Activated T-helper 1 cell treated with anti-CD3 and anti-CD28 coated beads, Interleukin-2, amount 50 U/mL, for 16 hours (primary cell): ENCODE results near the gene NT5DC3.
"Not testable (repeated sequence)": the region's sequence is repeated elsewhere in the genome, so short reads cannot be mapped to it uniquely, and the experiment has no call there.

Experiments used
- DNase-seq, 2 donors: peaks; one replicate each; pipeline ENCODE4 v3.0.0-alpha.2; 2020; ENCODE audit warnings: low read depth in 1 of 2, low spot score in 1 of 2

Gene NT5DC3

DNA sequence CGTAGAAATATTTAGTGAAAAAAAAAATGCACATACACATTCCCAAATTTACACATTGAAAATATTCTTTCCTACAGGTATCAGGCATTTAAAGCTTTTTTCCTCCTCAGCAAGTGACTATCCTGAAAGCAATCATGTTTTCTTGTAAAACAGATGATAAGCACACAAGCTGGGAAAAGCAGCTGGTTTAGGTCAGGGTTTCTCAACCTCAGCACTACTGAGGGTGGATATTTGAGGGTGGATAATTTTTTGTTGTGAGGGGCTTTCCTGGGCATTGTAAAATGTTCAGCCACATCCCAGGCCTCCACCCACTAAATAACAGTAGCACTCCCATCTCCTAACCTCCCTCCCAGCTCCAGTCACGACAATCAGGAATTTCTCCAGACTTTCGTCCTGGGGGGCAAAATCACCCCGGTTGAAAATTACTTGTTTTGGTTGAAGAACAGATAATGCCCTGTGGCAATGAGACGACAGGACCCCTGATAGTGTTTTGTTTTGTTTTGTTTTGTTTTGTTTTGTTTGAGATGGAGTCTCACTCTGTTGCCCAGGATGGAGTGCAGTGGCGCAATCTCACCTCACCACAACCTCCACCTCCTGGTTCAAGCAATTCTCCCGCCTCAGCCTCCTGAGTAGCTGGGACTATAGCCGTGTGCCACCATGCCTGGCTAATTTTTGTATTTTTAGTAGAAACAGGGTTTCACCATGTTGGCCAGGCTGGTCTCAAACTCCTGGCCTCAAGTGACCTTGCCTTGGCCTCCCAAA lies 15.0 kb upstream of the NT5DC3 start:
- DNase-seq = no peak

- DNase-seq = no peak
These were observed 14.1 kb upstream of the NT5DC3 start for GRCh38 chr12:103855036-103855712.

DNA sequence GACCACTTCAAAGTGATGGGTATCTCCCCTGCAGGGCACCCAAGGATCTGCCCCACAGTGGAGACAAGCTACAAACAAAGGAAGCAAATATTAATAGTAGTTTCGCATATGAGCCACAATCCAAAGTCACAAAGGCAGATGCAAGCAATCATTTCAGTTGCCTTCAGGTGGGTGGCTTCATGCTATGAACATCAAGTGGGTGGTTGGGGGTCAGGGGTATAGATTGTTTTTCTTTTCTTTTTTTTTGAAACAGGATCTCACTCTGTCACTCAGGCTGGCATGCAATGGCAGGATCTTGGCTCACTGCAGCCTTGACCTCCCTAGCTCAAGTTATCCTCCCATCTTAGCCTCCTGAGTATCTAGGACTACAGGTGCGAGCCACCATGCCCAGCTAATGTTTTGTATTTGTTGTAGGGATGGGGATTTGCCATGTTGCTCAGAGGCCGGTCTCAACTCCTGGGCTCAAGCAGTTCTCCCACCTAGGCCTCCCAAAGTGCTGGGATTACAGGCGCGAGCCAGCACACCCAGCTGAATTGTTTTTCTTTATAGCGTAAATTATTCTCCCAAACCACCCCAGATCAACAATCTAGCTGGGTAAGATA lies 13.4 kb upstream of the NT5DC3 start:
- DNase-seq = no peak

DNA sequence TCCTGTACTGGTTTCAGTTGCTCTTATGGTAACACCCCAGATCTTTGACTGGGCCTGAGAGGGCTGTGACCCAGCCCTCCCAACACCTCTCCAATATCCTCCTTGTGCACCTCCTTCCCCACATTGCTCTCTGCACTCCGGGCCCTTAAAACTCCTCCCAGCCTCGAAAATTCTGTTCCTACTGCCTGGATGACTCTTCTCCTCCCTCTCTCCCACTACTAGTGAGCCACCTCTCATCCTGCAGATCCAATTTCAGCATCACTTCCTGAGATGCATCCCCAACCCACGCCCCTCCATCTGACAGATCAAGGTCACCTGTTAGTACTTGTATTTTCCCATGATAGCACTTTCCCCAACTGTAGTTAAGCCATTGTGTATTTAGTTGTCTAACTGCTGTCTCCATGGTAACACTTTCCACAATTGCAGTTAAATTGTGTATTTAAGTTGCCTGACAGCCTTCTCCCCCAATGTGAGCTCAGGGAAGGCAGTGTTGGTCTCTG lies 11.5 kb upstream of the NT5DC3 start:
- no peak for DNase-seq

GRCh38 chr12:103851127-103851526 lies 10.1 kb upstream of the NT5DC3 start:
- no peak for DNase-seq

- no peak for DNase-seq
These were observed 9.4 kb upstream of the NT5DC3 start for GRCh38 chr12:103850429-103850828.

DNA sequence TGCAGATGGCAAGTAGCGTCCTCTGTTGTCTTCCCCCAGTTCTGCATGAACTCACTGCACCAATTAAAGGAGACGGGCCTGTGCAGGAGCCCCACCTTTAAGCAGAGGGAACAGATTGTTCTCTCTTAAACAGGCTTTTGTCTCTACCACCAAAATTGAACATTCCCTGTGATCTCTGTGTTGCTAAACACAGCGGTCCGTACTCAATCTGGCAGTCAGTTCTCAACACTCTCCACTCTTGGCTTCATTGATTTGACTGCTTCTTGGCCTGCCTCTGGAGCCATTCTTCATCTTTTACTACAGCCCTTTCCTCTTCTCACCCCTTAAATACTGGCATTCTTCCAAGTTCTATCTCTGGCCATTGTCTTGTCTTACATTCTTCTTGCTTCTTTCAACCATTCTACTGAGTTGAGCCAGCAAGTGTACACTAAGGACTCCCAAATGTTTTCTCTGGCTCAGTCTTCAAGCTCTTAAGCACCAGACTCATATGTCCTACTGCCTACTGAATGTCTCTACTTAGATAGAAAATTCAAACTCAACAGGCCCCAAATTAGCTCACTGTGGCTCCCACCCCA lies 8.0 kb upstream of the NT5DC3 start:
- DNase-seq = no peak

DNA sequence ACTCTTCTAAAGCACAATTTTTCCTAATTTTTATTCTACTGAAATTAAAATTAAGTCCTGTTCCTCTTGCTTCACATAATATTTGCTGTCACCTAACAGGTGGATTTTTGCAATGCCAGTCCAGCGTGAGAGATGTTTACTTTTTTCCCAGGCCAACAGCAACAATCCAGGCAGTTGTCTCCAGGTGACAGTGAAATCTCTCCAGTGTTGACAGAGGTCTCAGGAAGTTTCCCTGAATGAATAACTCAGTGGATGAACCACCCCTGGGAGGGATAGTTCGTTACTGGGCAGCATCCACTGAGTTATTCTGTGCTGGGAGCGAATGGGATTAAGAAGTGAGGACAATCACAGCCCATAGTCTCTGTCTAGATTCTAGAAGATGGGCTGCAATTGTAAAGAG lies 7.1 kb upstream of the NT5DC3 start:
- DNase-seq = no peak

DNA sequence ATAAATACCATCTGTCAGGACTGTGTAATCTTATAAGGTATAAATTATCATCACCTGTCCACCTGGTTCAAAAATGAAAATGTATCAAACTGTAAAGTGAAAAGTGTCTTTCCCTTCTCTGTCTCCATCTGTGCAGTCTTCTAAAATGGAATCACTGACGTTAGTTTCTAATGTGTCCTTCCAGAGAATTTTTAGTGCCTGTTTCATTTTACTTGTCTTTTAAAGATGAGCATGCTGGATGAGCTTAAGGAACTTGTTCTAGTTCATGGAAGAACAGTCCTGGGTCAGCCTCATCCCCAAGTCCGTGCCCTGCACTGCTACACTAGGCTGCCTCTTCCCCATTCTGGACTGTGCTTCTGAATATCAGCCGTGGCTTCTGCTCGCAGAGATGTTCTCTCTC lies 5.4 kb upstream of the NT5DC3 start:
- DNase-seq = no peak

- DNase-seq = no peak
These were observed 3.3 kb upstream of the NT5DC3 start for GRCh38 chr12:103844305-103844704.

DNA sequence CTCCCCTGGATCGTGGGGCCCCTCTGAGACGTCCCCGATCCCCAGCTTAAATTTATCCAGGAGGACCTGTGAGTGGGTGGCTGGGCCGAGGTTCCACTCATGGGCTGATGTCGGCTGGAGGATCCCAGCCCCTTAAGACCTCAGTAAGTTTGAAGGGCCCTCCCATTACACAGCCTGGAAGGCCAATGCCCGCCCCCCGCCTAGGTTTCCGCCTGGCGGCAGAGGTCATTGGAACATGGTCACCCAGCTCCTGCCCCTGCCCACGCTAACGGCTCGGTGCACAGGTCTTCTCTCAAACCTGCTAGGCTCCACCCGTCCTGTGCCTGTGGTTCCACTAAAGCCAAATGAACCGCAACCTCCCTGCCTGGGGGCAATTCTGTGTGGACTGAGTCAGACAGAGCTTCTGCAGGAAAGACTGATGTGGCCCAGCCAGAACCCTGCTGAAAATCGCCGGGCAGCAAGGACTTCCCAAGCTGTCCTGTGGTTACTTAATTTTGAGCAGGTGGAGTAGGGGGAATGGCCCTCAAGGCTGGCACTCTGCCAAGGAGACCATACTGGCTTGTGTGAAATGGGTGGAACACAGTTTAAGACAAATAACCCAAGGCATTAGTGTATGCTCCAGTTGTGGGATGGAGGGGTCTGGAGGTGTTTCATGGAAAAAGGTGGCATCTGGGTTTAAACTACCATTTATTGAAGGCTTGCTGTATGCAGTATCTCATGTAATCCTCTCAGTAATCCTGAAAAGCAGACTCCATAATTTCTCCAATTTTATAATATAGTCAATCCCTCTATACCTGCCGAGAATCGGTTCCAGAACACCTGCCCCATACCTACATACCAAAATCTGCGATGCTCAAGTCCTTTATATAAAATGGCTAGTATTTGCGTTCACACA lies 903 bp upstream of the NT5DC3 start:
- DNase-seq = no peak

GRCh38 chr12:103840462-103840875 lies 565 bp downstream of the NT5DC3 start:
- DNase-seq = peak in 1 of 2 donors; percentile 1

DNA sequence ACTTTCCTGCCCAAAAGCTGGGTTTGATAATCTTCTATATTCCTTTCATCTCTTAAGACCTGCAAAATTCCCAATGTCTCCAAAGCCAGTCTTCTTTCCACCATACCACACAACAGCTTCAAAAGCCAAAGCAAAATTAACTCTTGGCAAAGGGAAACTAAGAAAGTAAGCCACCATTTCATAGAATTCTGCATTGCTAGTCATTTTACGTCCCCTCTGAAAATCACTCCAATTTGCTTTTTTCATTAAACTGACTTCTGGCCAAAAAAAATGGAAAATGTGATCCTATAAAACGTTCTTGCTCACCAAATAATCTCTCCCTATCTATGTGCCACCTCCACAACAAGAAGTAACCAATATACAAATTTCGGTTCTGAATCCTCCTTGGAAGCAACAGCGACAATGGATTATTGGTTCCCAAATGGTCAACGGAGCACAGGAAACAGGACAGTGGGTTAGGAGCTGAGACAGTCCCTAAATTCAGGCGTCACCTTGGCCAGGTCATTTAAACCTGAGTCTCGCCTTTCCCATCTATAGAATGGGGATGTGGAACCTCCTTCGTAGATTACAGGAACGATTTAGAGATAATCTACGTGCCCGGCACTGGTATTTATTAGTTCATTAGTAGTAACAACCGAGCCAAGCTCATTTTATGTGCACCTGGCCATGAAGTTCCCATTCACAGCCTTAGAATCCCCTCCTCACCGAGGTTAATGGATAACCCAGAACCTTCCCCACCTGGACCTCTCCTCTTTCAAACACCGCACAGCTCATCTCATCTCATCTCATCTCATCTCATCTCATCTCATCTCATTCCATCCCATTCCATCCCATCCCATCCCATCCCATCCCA lies 1.2 kb downstream of the NT5DC3 start:
- DNase-seq = no peak

- no peak for DNase-seq
These were observed 1.9 kb downstream of the NT5DC3 start for GRCh38 chr12:103839103-103839502.

DNA sequence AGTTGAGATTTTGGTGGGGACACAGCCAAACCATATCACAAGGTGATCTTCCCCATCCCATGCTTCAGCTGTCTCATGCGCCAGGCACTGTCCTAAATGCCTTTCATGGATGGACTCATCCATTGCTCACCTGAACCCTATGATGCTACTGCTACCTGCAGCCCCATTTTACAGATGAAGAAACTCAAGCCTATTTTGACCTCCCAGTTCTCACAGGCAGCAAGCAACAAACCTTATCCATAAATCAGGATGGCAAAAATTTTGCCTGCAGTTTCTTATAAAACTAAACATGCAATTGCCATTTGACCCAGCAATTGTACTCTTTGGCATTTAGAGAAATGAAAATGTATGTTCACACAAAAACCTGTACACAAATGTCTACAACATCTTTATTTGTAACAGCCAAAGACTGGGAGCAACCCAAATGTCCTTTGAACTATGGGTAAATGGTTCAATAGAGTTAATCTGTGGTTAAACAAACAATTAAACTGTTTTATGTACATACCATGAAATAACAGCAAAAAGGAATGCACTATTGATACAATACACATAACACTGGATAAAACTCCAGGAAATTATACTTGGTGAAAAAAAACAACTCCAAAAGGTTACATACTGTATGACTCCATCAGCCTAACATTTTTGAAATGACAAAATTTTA lies 2.6 kb downstream of the NT5DC3 start:
- DNase-seq = no peak

GRCh38 chr12:103836345-103836744 lies 4.7 kb downstream of the NT5DC3 start:
- DNase-seq = no peak

DNA sequence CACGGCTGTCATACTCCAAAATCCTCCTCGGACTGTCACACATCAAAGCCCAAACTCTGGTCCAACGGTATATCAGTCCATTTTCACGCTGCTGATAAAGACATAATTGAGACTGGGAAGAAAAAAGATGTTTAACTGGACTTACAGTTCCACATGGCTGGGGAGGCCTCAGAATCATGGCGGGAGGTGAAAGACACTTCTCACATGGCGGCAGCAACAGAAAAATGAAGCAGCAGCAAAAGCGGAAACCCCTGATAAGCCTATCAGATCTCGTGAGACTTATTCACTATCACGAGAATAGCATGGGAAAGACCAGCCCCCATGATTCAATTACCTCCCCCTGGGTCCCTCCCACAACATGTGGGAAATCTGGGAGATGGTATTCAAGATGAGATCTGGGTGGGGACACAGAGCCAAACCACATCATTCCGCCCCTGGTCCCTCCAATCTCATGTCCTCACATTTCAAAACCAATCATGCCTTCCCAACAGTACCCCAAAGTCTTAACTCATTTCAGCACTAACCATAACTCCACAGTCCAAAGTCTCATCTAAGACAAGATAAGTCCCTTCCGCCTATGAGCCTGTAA lies 5.2 kb downstream of the NT5DC3 start:
- not testable (repeated sequence) for DNase-seq

DNA sequence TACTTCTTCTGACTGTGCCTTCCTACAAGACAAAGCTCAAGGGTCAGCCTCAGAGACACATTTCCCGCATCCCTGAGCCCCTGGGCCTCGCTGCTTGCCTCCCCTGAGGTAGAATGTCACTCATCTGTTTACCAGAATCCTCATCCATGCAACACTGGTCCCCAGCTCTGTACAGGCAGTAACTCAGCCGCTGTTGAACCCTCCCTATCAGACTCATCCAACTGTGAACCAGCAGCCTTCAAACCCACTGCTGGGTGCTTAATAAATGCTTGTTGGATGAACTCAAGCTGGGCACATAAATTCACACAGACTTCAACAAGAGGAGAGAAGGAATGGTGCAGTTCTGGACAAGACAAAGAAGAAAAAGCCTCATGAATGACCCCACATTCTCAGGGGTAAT lies 6.1 kb downstream of the NT5DC3 start:
- DNase-seq = no peak

- DNase-seq = no peak
These were observed 7.1 kb downstream of the NT5DC3 start for GRCh38 chr12:103833891-103834290.
